Fibroblast of skin of abdomen (primary cell): ENCODE measurements around the gene INPP5B.
A peak's percentile ranks its signal among the peaks of the same experiment; 100 is the strongest.
"Not testable (repeated sequence)": the region's sequence is repeated elsewhere in the genome, so short reads cannot be mapped to it uniquely, and the experiment has no call there.

Source experiments
- DNase-seq: peaks from one replicate; pipeline ENCODE4 v3.0.0-alpha.2; 2013

The INPP5B gene

GRCh38 chr1:37947364-37947763 is 511 bp upstream of the INPP5B start:
- DNase-seq: no peak

GRCh38 chr1:37945743-37946702 is 830 bp downstream of the INPP5B start:
- peak; percentile 91 for DNase-seq

- no peak for DNase-seq
Measured at GRCh38 chr1:37945251-37945650, 1.6 kb downstream of the INPP5B start.

- DNase-seq: no peak
Measured at GRCh38 chr1:37944816-37945215, 2.0 kb downstream of the INPP5B start.

- DNase-seq: peak; percentile 63
Measured at GRCh38 chr1:37944086-37944763, 2.6 kb downstream of the INPP5B start.

- DNase-seq: no peak
Measured at GRCh38 chr1:37940299-37940947, 6.4 kb downstream of the INPP5B start.

GRCh38 chr1:37936760-37937159 is 10.1 kb downstream of the INPP5B start:
- DNase-seq: not testable (repeated sequence)

GRCh38 chr1:37932759-37933158 is 14.1 kb downstream of the INPP5B start:
- peak; percentile 41 for DNase-seq

GRCh38 chr1:37931361-37932158 is 15.3 kb downstream of the INPP5B start:
- peak; percentile 90 for DNase-seq

GRCh38 chr1:37931102-37931360 is 15.8 kb downstream of the INPP5B start:
- no peak for DNase-seq

GRCh38 chr1:37930246-37931101 is 16.4 kb downstream of the INPP5B start:
- no peak for DNase-seq

GRCh38 chr1:37926038-37926924 is 20.6 kb downstream of the INPP5B start:
- no peak for DNase-seq

- DNase-seq: no peak
Measured at GRCh38 chr1:37925316-37925715, 21.5 kb downstream of the INPP5B start.

- no peak for DNase-seq
Measured at GRCh38 chr1:37923551-37923889, 23.3 kb downstream of the INPP5B start.

- no peak for DNase-seq
Measured at GRCh38 chr1:37922767-37923550, 23.9 kb downstream of the INPP5B start.

- peak; percentile 8 for DNase-seq
Measured at GRCh38 chr1:37919277-37919676, 27.6 kb downstream of the INPP5B start.

- no peak for DNase-seq
Measured at GRCh38 chr1:37915476-37916093, 31.3 kb downstream of the INPP5B start.

- no peak for DNase-seq
Measured at GRCh38 chr1:37914719-37915475, 32.0 kb downstream of the INPP5B start.

- not testable (repeated sequence) for DNase-seq
Measured at GRCh38 chr1:37911478-37911877, 35.4 kb downstream of the INPP5B start.
